Activated CD4-positive, alpha-beta T cell treated with anti-CD3 and anti-CD28 coated beads, Interleukin-2, amount 50 U/mL, for 4 hours (primary cell): ENCODE data around the gene FZR1.
"Not testable (repeated sequence)": the region's sequence is repeated elsewhere in the genome, so short reads cannot be mapped to it uniquely, and the experiment has no call there.

ENCODE experiments used
- DNase-seq, 2 experiments: peaks; one replicate each; pipeline ENCODE4 v3.0.0-alpha.2; 2020

FZR1 gene

GRCh38 chr19:3497757-3498520 lies 8.2 kb upstream of the FZR1 start:
- no peak for DNase-seq

- DNase-seq = no peak
Measured at GRCh38 chr19:3499738-3500428, 6.2 kb upstream of the FZR1 start.

- DNase-seq = peak; percentile 95 to 96
Measured at GRCh38 chr19:3500429-3501101, 5.5 kb upstream of the FZR1 start, which contains the start of gene DOHH. DOHH (minus strand) TSS chr19:3500674; CDS start chr19:3496814, 3,860 bp downstream.

GRCh38 chr19:3501780-3502179 lies 4.3 kb upstream of the FZR1 start:
- no peak for DNase-seq

DNA sequence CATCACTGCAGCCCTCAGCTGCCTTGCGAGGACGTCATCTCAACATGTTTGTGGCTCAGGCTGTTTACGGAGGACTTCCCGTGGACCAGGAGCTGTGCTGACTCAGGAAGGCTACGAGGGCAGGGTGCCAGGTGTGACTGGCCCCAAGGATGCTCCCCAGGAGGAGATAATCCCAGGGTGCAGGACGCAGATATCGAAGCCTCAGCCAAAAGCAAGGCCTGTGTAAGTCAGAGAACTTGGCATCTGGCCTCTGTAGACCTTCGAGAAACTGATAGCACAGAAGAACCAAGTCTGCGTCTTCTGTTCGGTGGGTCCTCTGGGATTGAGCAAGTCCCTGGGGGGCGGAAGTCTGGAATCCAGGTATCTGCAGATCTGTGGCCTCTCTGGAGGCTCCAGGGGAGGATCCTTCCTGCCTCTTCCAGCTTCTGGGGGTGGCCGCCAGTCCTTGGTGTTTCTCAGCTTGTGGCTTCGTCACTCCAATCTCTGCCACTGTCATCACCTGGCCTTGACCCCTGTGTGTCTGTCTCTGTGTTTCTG lies 3.0 kb upstream of the FZR1 start:
- DNase-seq = no peak

- no peak for DNase-seq
Measured at GRCh38 chr19:3504735-3505134, 1.4 kb upstream of the FZR1 start.

DNA sequence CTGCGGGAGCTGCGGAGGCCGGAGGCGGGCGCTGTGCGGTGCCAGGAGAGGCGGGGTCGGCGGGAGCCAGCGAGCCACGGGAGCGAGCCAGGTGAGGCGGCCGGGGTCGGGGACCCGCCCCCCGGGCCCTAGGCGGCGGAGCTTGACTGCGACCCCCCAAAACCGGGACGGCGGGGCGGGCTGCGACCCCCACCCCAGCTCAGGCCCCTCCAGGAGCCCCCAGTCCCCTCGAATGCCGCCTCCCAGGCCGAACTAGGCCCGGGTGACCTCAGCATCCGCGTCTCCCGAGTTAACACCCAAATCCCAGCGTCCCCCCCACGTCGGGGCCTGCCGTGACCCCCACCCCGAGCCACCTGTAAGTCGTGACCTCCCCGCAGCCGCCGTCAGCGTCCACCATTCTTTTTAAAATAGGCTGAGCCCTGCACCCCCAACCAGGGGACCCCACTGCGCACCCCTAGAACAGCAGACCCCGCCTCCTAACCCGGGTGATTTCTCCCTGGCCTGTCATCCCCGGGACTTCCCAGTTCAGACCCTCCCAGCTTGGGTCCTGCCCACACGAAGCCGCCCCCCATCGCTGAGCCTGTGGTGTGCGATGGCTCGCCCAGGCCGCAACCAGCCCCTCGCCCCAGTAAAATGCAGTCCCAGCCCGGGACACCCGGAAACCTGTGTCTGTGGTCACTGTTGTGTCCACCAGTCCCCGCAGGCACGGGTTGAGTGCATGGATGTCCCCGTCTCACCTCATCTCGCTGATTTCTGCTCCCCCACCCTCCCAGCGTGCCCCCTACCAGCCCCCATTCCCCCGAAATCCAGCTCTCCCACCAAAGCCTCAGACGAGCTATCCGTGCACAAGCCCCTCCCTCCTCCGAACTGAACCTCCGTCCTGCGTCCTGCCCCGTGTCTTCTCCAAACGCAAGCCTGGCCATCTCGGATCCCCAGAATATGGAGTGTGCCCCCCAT lies 551 bp downstream of the FZR1 start:
- no peak for DNase-seq

DNA sequence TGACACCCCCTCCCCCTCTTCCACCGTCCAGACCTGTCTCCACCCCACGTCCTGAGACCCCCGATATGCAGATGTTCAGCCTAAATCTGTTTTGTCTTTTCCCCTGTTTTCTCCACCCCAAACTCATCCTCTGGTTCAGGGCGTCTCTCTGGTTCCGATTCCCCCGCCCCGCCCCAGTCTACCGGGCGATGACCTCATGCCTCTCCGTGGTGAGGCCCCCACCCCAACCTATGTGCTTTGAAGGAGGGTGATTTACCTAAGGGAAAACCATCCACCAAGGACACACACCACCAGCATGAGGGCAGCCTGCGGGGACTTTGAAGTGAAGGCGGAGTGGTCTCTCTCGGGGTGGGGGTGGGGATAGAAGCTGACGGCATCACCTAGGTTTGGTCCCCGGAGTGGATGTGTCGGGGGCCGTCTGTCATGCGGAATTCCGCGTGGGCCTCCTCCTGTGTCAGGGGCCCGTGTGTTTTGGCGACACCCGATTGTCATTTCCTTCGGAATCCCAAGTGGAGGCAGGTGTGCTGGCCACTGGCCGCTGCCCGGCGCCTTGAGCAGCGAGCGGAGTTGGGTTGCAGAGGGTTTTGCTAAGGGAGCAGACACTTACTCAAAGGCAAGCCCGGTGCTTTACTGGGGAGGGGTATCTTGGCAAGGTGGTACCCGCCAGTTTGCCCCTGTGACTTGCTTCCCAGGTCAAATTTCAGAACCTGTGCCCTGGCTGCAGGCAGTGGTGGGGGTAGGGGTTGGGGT lies 1.4 kb downstream of the FZR1 start:
- peak; percentile 49 to 54 for DNase-seq

DNA sequence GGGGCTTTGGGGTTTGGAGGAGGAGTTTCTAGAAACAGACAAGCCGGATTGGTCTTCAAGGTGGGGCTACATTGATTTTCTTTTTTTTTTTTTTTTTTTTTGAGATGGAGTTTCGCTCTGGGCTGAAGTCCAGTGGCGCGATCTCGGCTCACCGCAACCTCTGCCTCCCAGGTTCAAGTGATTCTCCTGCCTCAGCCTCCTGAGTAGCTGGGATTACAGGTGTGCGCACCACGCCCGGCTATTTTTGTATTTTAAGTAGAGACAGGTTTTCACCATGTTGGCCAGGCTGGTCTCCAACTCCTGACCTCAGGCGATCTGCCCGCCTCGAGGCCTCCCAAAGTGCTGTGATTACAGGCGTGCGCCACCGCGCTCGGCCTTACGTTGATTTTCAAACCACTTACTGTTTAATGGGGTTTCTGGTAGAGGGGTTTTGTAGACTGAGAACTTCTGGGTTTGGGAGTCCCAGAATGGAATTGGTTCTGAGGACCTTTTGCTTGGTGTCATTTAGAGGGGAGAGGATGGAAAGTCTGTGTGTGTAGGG lies 2.1 kb downstream of the FZR1 start:
- DNase-seq = not testable (repeated sequence)

- DNase-seq = no peak
Measured at GRCh38 chr19:3508771-3509535, 2.8 kb downstream of the FZR1 start.

- DNase-seq = peak; percentile 15 to 34
Measured at GRCh38 chr19:3509566-3509989, 3.5 kb downstream of the FZR1 start.

DNA sequence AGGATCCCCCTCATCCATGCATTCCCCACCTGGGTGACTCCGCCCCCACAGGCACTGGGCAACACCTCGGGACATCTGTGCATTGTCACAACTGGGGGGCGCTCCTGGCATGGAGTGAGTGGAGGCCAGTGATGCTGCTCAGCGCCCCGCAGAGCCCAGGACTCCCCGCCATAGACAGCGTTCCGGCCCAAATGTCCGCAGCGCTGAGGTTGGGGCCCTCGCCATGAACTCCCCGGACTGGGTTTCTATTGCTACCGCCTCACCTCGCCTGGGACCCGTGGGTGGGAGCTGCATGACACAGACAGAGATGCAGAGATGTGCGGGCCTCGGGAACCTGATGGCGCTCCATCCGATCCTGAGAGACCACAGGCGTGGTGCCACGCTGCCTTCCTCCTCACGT lies 4.6 kb downstream of the FZR1 start:
- no peak for DNase-seq

DNA sequence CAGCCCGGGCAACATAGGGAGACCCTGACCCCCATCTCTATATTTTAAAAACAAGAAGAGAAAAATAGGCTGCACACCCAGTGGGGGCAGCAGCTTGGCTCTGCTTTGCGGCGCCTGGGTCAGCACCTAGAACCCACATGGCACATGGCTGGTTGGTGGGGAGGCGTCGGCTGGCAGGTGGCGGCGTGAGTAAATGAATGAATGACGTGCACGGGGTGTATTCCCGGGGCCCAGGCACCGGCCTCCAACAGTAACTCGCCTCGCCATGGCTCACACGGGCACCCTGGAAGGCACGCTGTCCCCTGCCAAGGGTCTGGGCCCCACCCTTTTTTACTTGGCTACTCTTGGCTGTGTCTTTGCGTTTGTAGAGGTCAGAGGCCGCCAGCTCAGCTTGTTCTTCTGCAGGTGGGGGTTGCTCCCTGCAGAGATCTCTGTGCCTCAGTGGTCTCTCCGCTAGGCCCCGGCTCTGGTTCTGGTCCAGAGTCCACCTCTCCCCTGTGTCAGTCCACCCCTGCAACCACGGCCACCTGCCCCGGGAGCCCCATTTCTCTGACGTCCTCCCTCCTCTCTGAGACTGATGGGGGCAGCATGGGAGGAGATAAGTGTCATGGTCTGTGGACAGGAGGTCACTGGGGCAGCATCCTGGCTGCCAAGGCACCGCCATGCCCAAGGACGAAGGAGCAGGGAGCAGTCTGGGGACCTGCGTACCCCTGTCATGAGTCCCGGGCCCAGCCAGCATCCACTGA lies 5.6 kb downstream of the FZR1 start:
- DNase-seq = no peak

DNA sequence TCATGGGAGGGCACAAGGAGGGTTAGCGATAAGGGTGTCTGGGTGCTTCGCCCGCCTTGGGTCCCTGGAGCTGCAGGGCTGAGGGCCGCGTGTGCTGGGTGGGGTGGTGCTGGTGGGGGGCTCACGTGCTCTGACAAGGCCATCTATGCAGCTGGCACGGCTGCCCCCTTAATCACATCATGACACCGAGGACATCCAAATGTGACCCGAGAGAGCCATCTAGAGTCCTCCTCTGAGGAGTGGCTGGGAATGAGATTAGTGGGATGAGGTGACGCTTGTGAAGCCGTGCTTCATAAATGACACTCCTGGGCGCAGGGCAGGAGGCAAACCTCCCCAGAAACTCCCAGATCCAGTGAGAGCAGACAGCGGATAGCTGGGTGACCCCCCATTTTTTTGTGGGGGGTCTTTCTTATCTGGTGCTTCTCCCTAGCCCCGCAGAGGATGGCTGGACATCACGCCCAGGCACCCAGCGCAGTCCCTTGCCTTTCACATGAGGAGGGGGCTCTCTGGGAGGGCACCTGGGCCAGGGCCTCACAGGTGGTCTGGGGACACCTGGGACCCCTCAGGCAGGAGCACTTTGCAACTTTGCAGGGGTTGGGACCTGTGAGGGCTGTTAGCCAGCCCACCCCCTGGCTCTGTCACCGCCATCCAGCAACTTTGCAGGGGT lies 6.6 kb downstream of the FZR1 start:
- no peak for DNase-seq

GRCh38 chr19:3513229-3514140 lies 7.4 kb downstream of the FZR1 start:
- DNase-seq = no peak

DNA sequence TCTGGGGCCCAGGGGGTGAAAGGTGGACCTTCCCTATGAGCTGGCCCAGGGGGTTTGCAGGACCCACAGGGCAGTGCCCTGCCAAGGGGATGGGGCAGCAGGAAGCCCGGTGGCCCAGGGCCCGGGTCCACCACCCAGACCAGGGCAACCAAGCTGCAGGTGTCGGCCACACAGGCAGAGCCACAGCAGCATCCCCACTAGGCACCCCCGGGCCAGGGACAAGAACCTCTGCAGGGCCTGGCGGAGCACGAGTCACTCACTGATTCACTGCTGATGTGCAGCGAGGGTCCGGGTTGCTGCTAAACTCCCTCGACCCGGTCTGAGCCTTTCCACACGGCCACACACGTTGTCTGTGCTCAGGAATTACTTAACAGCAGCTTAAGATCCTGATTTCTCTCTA lies 8.8 kb downstream of the FZR1 start:
- no peak for DNase-seq

GRCh38 chr19:3515891-3516422 lies 9.8 kb downstream of the FZR1 start:
- DNase-seq = no peak
